ENCODE results near the gene LAG3. TPM values are rescaled to one million over a fixed set of nuclear protein-coding genes. Genes with fewer than 3 reads are reported as not detected.
A peak's percentile ranks its signal among the peaks of the same experiment; 100 is the strongest.

The LAG3 gene
- total and polyA plus RNA-seq, 2 donors (not counting 1 experiment from before 2014, with no cell fraction given), result 0.17 TPM

GRCh38 chr12:6757028-6757690 lies 15.2 kb upstream of the LAG3 start:
- H3K9ac ChIP-seq (ENCODE audit: insufficient read depth, low read length), result no peak overlapping the region
- H3K79me2 ChIP-seq (ENCODE audit: control insufficient read depth, insufficient read depth, low read length), result peaks cover 6% of the 10 kb centered on the region
- H2AFZ ChIP-seq (ENCODE audit: low read length), result no peak overlapping the region
- no peak overlapping the region for H3K27ac ChIP-seq (ENCODE audit: insufficient read depth, low read length)
- no peaks in the 10 kb centered on the region for H4K20me1 ChIP-seq (ENCODE audit: control insufficient read depth, extremely low read depth, insufficient read depth, low read length)
- H3K4me1 ChIP-seq (ENCODE audit: control insufficient read depth, extremely low read depth, insufficient read depth, low read length), result peaks cover 6% of the 10 kb centered on the region
- H3K27me3 ChIP-seq (ENCODE audit: control insufficient read depth, insufficient read depth, low read length), result no peaks in the 10 kb centered on the region
- no peak for DNase-seq (ENCODE audit: low read depth in 2 of 2)
- H3K4me3 ChIP-seq (replicated peaks in 1 of 4; ENCODE audit: control extremely low read depth in 1 of 4, insufficient read depth in 1 of 4, low read depth in 3 of 4, low read length in 4 of 4), result no peak overlapping the region
- H3K9me3 ChIP-seq (ENCODE audit: control insufficient read depth, insufficient read depth, low read depth, low read length), result no peaks in the 10 kb centered on the region
- TF ChIP-seq, protein P1, sequence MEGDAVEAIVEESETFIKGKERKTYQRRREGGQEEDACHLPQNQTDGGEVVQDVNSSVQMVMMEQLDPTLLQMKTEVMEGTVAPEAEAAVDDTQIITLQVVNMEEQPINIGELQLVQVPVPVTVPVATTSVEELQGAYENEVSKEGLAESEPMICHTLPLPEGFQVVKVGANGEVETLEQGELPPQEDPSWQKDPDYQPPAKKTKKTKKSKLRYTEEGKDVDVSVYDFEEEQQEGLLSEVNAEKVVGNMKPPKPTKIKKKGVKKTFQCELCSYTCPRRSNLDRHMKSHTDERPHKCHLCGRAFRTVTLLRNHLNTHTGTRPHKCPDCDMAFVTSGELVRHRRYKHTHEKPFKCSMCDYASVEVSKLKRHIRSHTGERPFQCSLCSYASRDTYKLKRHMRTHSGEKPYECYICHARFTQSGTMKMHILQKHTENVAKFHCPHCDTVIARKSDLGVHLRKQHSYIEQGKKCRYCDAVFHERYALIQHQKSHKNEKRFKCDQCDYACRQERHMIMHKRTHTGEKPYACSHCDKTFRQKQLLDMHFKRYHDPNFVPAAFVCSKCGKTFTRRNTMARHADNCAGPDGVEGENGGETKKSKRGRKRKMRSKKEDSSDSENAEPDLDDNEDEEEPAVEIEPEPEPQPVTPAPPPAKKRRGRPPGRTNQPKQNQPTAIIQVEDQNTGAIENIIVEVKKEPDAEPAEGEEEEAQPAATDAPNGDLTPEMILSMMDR (conservative IDR thresholded peaks at IDR 0.05 in 1 of 2, IDR thresholded peaks at IDR 0.05 in 1 of 2; ENCODE audit: low read depth in 1 of 2, low read length in 2 of 2), result no peak
- no peak for TF ChIP-seq EZH2 (IDR thresholded peaks at IDR 0.05; ENCODE audit: low read length, missing control alignments)
- no peaks in the 10 kb centered on the region for H3K36me3 ChIP-seq (ENCODE audit: control insufficient read depth, insufficient read depth, low read length)
- H3K4me2 ChIP-seq (ENCODE audit: extremely low read depth, insufficient read depth, low read length), result no peak overlapping the region

GRCh38 chr12:6758506-6759095 lies 13.7 kb upstream of the LAG3 start:
- H2AFZ ChIP-seq (ENCODE audit: low read length), result peak overlapping the region; percentile 9
- no peak for DNase-seq (ENCODE audit: low read depth in 2 of 2)
- no peaks in the 10 kb centered on the region for H4K20me1 ChIP-seq (ENCODE audit: control insufficient read depth, extremely low read depth, insufficient read depth, low read length)

GRCh38 chr12:6759741-6760140 lies 12.6 kb upstream of the LAG3 start:
- no peak overlapping the region for H3K9ac ChIP-seq (ENCODE audit: insufficient read depth, low read length)
- no peaks in the 10 kb centered on the region for H3K27me3 ChIP-seq (ENCODE audit: control insufficient read depth, insufficient read depth, low read length)
- no peaks in the 10 kb centered on the region for H4K20me1 ChIP-seq (ENCODE audit: control insufficient read depth, extremely low read depth, insufficient read depth, low read length)
- H2AFZ ChIP-seq (ENCODE audit: low read length), result no peak overlapping the region
- H3K4me1 ChIP-seq (ENCODE audit: control insufficient read depth, extremely low read depth, insufficient read depth, low read length), result no peaks in the 10 kb centered on the region
- no peak overlapping the region for H3K4me2 ChIP-seq (ENCODE audit: extremely low read depth, insufficient read depth, low read length)
- H3K36me3 ChIP-seq (ENCODE audit: control insufficient read depth, insufficient read depth, low read length), result no peaks in the 10 kb centered on the region
- H3K27ac ChIP-seq (ENCODE audit: insufficient read depth, low read length), result no peak overlapping the region
- H3K4me3 ChIP-seq (replicated peaks in 1 of 4; ENCODE audit: control extremely low read depth in 1 of 4, insufficient read depth in 1 of 4, low read depth in 3 of 4, low read length in 4 of 4), result no peak overlapping the region
- DNase-seq (ENCODE audit: low read depth in 2 of 2), result no peak
- no peaks in the 10 kb centered on the region for H3K79me2 ChIP-seq (ENCODE audit: control insufficient read depth, insufficient read depth, low read length)
- H3K9me3 ChIP-seq (ENCODE audit: control insufficient read depth, insufficient read depth, low read depth, low read length), result no peaks in the 10 kb centered on the region
- no peak for TF ChIP-seq EZH2 (IDR thresholded peaks at IDR 0.05; ENCODE audit: low read length, missing control alignments)

More at GRCh38 chr12:6758506-6759095, 13.7 kb upstream of the LAG3 start:
- H3K4me3 ChIP-seq (replicated peaks in 1 of 4; ENCODE audit: control extremely low read depth in 1 of 4, insufficient read depth in 1 of 4, low read depth in 3 of 4, low read length in 4 of 4), result no peak overlapping the region
- no peaks in the 10 kb centered on the region for H3K27me3 ChIP-seq (ENCODE audit: control insufficient read depth, insufficient read depth, low read length)
- no peaks in the 10 kb centered on the region for H3K36me3 ChIP-seq (ENCODE audit: control insufficient read depth, insufficient read depth, low read length)
- H3K9ac ChIP-seq (ENCODE audit: insufficient read depth, low read length), result no peak overlapping the region
- no peak overlapping the region for H3K4me2 ChIP-seq (ENCODE audit: extremely low read depth, insufficient read depth, low read length)
- no peaks in the 10 kb centered on the region for H3K9me3 ChIP-seq (ENCODE audit: control insufficient read depth, insufficient read depth, low read depth, low read length)
- no peak overlapping the region for H3K27ac ChIP-seq (ENCODE audit: insufficient read depth, low read length)
- H3K79me2 ChIP-seq (ENCODE audit: control insufficient read depth, insufficient read depth, low read length), result no peaks in the 10 kb centered on the region
- TF ChIP-seq, protein P1 (conservative IDR thresholded peaks at IDR 0.05 in 1 of 2, IDR thresholded peaks at IDR 0.05 in 1 of 2; ENCODE audit: low read depth in 1 of 2, low read length in 2 of 2), result no peak
- TF ChIP-seq EZH2 (IDR thresholded peaks at IDR 0.05; ENCODE audit: low read length, missing control alignments), result no peak
- peaks cover 6% of the 10 kb centered on the region for H3K4me1 ChIP-seq (ENCODE audit: control insufficient read depth, extremely low read depth, insufficient read depth, low read length)
